Mesodermal cell (in vitro differentiated cells): Measurements from ENCODE around the gene SMIM22.

Source experiments
- H3K27ac ChIP-seq: 2 replicates; pipeline ENCODE4 v1.7.0; 2013; ENCODE audit warnings: mild to moderate bottlenecking, low read depth, low read length, moderate library complexity; ENCODE audit not compliant: severe bottlenecking
- H3K36me3 ChIP-seq: 2 replicates; pipeline ENCODE4 v1.7.1; 2013; ENCODE audit warnings: mild to moderate bottlenecking, low read length, moderate library complexity; ENCODE audit not compliant: control insufficient read depth, insufficient read depth
- H3K4me1 ChIP-seq: one replicate; pipeline ENCODE4 v1.7.1; 2013; ENCODE audit warnings: mild to moderate bottlenecking, low read length; ENCODE audit not compliant: insufficient read depth, control insufficient read depth, poor library complexity, severe bottlenecking
- H3K4me3 ChIP-seq: 2 replicates; pipeline ENCODE4 v1.7.0; 2013; ENCODE audit warnings: low read length, control low read depth, mild to moderate bottlenecking; ENCODE audit not compliant: insufficient read depth, poor library complexity, severe bottlenecking; ENCODE audit errors: extremely low read depth
- H3K9me3 ChIP-seq: 2 replicates; pipeline ENCODE4 v1.7.1; 2013; ENCODE audit warnings: mild to moderate bottlenecking, low read length, moderate library complexity; ENCODE audit not compliant: control insufficient read depth
- WGBS, 2 experiments: methylation state at CpG; one replicate each; pipeline ENCODE4 v1.1.5; 2013; ENCODE audit warnings: missing lambda C conversion rate in 2 of 2; ENCODE audit not compliant: insufficient coverage in 2 of 2; 5-methylcytosine and 5-hydroxymethylcytosine counted together

Gene SMIM22

DNA sequence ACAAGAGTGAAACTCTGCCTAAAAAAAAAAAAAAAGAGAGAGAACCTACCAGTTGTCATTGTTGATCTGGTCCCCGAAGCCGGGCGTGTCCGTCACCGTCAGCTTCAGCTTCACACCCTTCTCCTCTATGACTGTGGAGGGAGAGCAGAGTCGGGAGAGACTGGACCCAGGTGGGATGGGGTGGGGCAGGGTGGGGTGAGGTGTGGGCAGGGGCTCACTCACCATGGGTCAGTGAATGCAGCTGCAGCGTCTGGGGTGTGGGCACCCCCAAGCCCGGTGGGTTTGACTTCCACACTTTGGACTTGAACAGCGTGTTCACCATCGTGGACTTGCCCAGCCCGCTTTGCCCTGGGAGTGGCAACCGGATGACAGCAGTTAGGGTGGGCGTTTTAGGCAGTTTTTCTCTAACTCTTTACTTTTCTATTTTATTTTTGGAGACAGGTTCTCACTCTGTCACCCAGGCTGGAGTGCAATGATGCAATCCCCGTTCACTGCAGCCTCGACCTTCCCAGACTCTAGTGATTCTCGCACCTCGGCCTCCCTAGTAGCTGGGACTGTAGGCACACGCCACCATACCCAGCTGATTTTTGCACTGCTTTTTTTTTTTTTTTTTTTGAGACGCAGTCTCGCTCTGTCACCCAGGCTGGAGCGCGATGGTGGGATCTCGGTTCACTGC lies 9.3 kb upstream of the SMIM22 start:
- Histone ChIP-seq H3K4me1 (peaks cover 7% of the 10 kb centered on the region), H3K9me3 (no peaks in the 10 kb centered on the region), H3K36me3 (no peaks in the 10 kb centered on the region), H3K27ac (no peak overlapping the region), H3K4me3 (no peak overlapping the region)
- 90 to 94% methylated on average over 10 to 15 of the region's 23 CpGs for WGBS, 2 experiments

DNA sequence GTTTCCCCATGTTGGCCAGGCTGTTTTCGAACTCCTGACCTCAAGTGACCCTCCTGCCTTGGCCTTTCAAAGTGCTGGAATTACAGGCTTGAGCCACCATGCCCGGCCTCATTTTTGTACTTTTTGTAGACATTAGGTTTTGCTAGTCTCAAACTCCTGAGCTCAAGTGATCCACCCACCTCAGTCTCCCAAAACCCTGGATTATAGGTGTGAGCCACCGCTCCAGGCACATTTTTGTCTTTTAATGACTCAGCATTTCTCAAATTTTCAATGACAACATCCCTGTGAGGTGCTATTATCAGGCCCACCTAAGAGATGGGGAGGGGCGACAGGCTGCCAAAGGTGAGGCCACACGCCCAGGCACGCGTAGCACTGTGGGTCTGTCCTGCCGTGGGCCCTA lies 8.1 kb upstream of the SMIM22 start:
- Histone ChIP-seq H3K36me3 (no peaks in the 10 kb centered on the region), H3K4me3 (no peak overlapping the region), H3K9me3 (no peaks in the 10 kb centered on the region), H3K4me1 (peaks cover 7% of the 10 kb centered on the region), H3K27ac (no peak overlapping the region)
- 84 to 93% methylated on average over 4 to 5 of the region's 8 CpGs for WGBS, 2 experiments

DNA sequence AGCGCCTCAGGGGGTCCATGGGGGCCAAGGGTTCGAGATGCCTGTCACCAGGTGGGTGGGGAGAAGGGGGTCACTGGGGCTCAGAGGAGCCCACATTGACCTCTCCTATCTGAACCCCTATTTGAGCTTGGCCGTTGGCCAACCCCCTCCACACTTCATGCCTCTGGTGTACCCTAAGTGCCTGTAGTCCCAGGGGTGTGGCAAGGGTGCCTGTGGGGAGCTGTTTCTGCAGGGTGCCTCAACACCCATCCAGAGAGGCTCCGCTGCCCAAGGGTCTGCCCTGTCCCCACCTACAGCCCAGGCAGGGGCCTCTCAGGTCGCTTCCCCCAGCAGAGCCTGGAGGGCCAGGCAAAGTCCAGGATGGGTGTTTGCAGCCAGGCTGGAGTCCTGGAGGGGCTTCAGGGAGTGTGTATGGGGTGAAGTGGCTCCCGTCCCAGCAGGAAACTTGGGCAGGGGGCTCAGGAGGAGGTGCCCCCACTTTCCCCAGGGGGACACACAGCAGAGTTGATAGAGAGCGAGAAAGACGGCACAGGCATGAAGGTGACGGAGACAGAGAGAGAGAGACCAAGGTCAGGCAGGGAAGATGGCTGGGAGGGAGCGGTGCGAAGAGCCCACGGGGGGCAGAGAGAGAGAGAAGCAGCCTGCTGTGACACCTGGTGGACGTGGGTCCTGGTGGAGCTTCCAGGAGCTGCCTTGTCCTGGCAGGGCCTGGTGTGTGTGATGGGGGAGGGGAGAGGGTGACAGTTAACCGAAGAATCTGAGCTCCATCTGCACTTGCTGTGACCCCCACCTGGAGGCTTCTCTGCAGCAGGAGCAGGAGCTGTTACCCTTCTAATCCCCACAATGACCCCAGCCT lies 7.3 kb upstream of the SMIM22 start, which contains the start of gene SEPTIN12:
Gene SEPTIN12, minus strand, starts transcription at position 719 of the 856 bp plus-strand sequence. Its CDS starts 700 bp downstream, at position 19.
- Histone ChIP-seq H3K27ac (no peak within 1 kb of the TSS), H3K4me1 (peaks cover 7% of the 10 kb centered on the region), H3K9me3 (no peaks in the 10 kb centered on the region), H3K4me3 (no peak within 1 kb of the TSS), H3K36me3 (no peaks in the 10 kb centered on the region)
- 73 to 92% methylated on average over 8 to 9 of the region's 14 CpGs for WGBS, 2 experiments

DNA sequence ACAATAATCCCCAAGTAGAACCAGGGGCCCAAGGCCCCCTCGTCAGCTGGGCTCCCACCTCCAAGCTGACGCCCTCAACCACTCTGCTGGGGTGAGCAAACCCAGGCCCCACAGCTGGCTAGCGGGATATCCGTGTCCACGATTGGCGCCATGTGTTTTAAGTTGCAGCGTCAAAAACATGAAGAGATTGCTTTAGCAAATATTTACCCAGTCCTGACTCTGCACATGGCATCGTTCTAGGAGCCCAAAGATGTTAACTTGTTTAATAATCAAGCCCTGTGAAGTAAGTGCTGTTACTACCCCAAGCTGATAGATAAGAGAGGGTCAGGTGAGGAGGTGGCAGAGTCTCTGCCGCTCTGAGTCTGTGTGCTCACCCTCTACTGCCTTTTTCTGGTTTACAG lies 6.7 kb upstream of the SMIM22 start:
- Histone ChIP-seq H3K4me3 (no peak overlapping the region), H3K9me3 (no peaks in the 10 kb centered on the region), H3K4me1 (peaks cover 7% of the 10 kb centered on the region), H3K27ac (no peak overlapping the region), H3K36me3 (no peaks in the 10 kb centered on the region)
- WGBS, 2 experiments = 91 to 94% methylated on average over 9 of the region's 9 CpGs

DNA sequence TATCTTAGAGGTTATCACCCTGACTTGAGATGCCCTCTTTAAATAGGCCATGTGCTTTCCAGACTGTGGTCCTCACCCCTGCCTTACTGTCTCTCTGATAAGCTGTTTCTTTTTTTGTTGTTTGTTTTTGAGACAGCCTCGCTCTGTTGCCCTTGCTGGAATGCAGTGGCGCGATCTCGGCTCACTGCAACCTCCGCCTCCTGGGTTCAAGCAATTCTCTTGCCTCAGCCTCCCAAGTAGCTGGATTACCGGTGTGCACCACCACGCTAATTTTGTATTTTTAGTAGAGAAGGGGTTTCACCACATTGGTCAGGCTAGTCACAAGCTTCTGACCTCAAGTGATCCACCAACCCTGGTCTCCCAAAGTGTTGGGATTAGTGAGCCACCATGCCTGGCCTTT lies 6.3 kb upstream of the SMIM22 start:
- WGBS, 2 experiments = 70 to 89% methylated on average over 2 to 6 of the region's 7 CpGs
- H3K27ac ChIP-seq = no peak overlapping the region
- no peak overlapping the region for H3K4me3 ChIP-seq

DNA sequence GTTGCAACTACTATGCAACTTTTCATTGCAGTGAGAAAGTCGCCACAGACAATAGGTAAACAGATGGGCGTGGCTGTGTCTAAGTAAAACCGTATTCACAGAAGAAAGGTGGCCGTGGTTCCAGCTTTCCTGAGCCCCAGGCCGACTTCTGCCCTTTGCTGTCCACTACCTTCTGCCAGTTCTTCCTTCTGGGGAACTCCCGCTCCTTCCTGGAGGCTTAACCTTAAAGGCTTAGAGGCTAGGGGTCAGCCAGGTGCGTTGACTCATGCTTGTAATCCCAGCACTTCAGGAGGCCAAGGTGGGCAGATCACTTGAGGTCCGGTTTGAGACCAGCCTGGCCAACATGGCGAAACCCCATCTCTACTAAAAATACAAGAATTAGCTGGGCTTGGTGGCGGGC lies 4.9 kb upstream of the SMIM22 start:
- Histone ChIP-seq H3K36me3 (no peaks in the 10 kb centered on the region), H3K4me3 (no peak overlapping the region), H3K4me1 (peaks cover 7% of the 10 kb centered on the region), H3K27ac (no peak overlapping the region), H3K9me3 (no peaks in the 10 kb centered on the region)
- 87 to 91% methylated on average over 10 of the region's 10 CpGs for WGBS, 2 experiments

More for the DNA sequence above, 6.3 kb upstream of the SMIM22 start:
- H3K9me3 ChIP-seq = no peaks in the 10 kb centered on the region
- no peaks in the 10 kb centered on the region for H3K36me3 ChIP-seq
- peaks cover 7% of the 10 kb centered on the region for H3K4me1 ChIP-seq

DNA sequence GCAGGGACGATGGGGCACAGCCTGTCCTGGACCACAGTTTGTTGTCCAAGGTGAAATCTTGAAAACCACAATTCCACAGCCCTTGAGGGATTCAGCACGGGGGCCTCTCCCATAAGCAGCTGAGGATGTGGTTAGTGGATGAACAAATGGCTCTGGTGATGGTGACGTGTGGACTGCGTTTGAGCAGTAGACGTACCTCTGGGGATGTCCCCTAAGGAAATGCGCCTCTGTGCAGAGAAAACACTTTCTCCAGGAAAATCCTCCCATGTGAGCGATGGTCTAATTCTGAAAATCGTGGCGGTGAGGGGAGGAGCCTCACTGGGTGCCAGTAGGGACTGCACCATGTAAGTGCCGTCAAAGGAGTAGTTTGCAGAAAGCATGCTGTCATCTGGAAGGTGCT lies 4.3 kb upstream of the SMIM22 start:
- Histone ChIP-seq H3K4me1 (peaks cover 7% of the 10 kb centered on the region), H3K27ac (no peak overlapping the region), H3K36me3 (no peaks in the 10 kb centered on the region), H3K4me3 (no peak overlapping the region), H3K9me3 (no peaks in the 10 kb centered on the region)
- WGBS, 2 experiments = 91 to 95% methylated on average over 8 to 9 of the region's 10 CpGs

DNA sequence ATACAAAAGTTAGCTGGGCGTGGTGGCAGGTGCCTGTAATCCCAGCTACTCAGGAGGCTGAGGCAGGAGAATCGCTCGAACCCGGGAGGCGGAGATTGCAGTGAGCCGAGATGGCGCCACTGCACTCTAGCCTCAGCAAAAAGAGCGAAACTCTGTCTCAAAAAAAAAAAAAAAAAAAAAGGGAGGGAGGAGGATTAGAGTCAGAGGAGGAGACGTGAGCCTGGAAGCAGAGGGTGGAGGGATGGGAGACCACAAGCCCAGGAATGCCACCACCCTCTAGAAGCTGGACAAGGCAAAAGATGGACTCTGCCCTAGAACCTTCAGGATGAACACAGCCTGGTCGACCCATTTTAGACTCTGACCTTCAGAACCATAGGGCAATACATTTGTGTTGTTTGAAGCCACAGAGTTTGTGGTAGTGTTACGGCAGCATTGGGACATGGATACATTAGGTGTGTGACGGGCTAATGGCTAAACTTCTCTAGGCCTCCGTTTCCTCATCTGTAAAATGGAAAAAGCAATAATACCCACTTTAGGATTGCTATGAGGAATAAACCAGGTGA lies 2.1 kb upstream of the SMIM22 start:
- Histone ChIP-seq H3K4me3 (no peak overlapping the region), H3K36me3 (no peaks in the 10 kb centered on the region), H3K4me1 (peaks cover 6% of the 10 kb centered on the region), H3K27ac (no peak overlapping the region), H3K9me3 (no peaks in the 10 kb centered on the region)
- 80 to 96% methylated on average over 8 to 9 of the region's 13 CpGs for WGBS, 2 experiments

DNA sequence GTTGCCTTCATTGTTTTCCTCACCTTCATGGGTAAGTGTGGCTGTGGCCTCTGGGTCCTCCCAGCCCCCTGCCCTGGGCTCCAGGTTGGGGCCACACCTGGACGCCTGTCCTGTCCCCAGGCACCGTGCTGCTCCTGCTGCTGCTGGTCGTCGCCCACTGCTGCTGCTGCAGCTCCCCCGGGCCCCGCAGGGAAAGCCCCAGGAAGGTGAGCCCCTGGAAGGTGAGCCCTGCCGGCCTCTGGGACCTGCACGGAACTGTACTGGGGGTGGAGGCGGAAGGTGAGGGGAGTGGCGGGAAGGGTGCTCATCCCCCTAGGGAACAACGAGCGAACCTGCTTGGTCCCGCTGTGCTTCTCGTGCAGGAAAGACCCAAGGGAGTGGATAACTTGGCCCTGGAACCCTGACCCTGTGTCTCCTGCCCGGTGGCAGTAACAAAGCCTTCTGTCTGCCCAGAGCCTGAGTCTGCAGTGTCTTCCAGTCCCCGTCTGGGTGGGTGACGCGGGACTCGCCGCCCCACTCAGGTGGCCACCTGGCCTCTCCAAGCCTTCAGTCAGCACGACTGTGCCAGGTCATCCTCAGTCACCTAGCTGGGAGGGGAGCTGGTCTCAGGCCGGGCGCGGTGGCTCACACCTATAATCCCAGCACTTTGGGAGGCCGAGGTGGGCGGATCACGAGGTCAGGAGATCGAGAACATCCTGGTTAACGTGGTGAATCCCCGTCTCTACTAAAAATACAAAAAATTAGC lies 831 bp downstream of the SMIM22 start:
- H3K4me1 ChIP-seq = peaks cover 1% of the 10 kb centered on the region
- 94 to 95% methylated on average over 24 to 26 of the region's 30 CpGs for WGBS, 2 experiments
- peaks cover 12% of the 10 kb centered on the region for H3K36me3 ChIP-seq
- H3K4me3 ChIP-seq = no peak overlapping the region
- H3K27ac ChIP-seq = no peak overlapping the region
- H3K9me3 ChIP-seq = no peaks in the 10 kb centered on the region

DNA sequence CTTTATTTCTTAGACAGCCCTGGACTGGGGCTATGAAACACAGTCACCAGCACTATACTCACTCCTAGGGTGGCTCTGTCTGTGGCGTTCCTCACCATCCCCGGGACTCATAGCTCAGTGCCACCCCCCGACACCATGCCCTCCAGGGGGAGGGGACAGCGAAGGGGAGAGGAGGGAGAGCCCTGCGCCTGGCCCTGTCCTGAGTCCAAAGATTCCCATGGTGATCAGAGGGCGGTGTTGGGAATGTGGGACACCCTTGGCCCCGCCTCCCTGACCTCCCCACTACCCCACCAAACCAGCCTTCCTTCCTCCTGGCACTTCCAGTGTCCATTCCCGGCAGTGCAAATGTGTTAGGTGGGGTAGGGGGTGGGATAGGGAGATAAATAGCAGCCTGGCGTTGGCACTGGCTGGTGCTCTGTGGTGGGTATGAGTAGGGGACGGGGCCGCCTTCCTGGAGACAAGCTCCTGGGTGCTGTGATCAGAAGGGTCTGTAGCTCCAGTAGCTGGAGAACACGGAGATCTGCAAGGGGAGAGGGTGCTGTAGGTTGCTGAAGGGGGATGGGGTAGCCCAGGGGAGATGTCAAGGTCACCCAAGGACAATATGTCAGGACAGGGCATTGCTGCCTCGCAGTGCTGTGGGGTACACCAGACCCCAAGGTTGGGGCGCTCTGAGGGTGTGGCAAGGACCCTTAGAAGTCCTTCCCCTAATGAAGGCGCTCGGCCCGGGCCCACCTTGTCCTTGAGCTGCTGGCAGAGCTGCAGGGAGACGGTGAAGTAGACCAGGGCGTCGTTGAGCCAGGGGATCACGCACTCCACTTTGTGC lies 2.0 kb downstream of the SMIM22 start:
- Histone ChIP-seq H3K9me3 (no peaks in the 10 kb centered on the region), H3K4me3 (no peak overlapping the region), H3K27ac (no peak overlapping the region), H3K36me3 (peaks cover 12% of the 10 kb centered on the region), H3K4me1 (peaks cover 10% of the 10 kb centered on the region)
- WGBS, 2 experiments = 93 to 95% methylated on average over 15 to 18 of the region's 21 CpGs
